Measurements from ENCODE around the gene MMP24.
"Not testable (repeated sequence)": the region's sequence is repeated elsewhere in the genome, so short reads cannot be mapped to it uniquely, and the experiment has no call there.

The MMP24 gene

DNA sequence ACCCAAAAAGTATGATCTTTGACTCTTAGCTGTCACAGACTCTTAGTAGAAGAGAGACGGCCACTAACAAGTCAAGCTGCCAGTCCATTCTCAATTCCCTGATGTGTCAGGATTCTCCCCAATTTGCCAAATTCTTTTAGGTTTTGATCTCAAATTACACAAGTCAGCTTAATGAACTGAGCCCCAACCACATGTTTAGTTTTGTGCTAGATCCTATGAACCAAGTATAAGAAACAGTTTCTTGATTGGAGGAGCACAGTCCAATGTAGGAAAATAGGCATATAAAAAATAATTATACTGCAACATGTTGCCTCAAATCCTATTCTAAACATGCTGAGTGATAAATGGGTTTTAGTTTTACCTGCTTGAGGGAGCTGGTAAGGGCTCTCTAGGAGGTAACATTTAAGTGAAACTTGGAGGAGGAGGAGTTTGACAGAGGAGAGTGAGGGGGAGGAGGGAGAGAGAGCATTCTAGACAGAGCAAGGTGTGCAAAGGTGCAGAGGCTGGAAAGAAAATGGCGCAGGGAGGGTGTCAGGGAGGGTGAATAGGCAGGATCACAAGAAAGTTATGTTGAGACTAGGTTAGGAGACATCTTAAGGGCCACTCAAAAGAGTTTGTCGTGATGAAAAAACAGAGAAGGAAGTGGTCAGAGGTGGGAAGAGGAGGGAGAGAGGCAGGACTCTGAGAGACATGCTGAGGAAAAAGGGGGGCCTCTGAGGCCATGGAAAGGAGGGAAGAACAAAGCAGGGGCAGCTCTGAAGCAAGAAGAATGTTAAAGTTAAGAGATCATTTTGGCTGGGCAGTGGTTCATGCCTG lies 88.5 kb downstream of the MMP24 start:
- Histone ChIP-seq H3K4me3 (ENCODE audit: insufficient read depth, low read depth, low read length) (no peak overlapping the region), H3K9me3 (ENCODE audit: control insufficient read depth, low read length) (no peaks in the 10 kb centered on the region), H3K36me3 (ENCODE audit: control insufficient read depth, insufficient read depth, low read length) (no peaks in the 10 kb centered on the region), H3K27ac (ENCODE audit: insufficient read depth, low read depth, low read length, poor library complexity, severe bottlenecking) (no peak overlapping the region), H3K4me1 (ENCODE audit: control insufficient read depth, insufficient read depth, low read length) (no peaks in the 10 kb centered on the region), H3K27me3 (ENCODE audit: control insufficient read depth, insufficient read depth, low read length, poor library complexity, severe bottlenecking) (no peaks in the 10 kb centered on the region)
- WGBS, 2 experiments: 81 to 85% methylated on average over 3 of the region's 3 CpGs

DNA sequence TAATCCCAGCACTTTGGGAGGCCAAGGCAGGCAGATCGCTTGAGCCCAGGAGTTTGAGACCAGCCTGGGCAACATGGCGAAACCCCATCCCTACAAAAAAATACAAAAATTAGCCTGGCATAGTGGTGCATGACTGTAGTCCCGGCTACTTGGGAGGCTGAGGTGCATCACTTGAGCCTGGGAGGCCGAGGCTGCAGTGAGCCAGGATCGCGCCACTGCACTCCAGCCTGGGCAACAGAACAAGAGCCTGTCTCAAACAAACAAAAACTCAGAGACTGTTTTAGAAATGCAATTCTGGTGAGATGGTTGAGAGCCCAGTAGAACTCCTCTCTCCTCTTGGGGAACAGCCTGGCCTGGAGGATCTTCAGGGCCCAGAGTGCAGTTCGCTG lies 89.1 kb downstream of the MMP24 start:
- H3K4me1 ChIP-seq (ENCODE audit: control insufficient read depth, insufficient read depth, low read length); H3K27me3 ChIP-seq (ENCODE audit: control insufficient read depth, insufficient read depth, low read length, poor library complexity, severe bottlenecking); H3K9me3 ChIP-seq (ENCODE audit: control insufficient read depth, low read length); H3K27ac ChIP-seq (ENCODE audit: insufficient read depth, low read depth, low read length, poor library complexity, severe bottlenecking); H3K4me3 ChIP-seq (ENCODE audit: insufficient read depth, low read depth, low read length); H3K36me3 ChIP-seq (ENCODE audit: control insufficient read depth, insufficient read depth, low read length): not testable (repeated sequence)
- WGBS, 2 experiments: 91% methylated on average over 7 of the region's 7 CpGs

GRCh38 chr20:35316086-35316485 lies 89.6 kb downstream of the MMP24 start:
- Histone ChIP-seq H3K9me3 (ENCODE audit: control insufficient read depth, low read length) (no peaks in the 10 kb centered on the region), H3K36me3 (ENCODE audit: control insufficient read depth, insufficient read depth, low read length) (no peaks in the 10 kb centered on the region), H3K4me3 (ENCODE audit: insufficient read depth, low read depth, low read length) (no peak overlapping the region), H3K27ac (ENCODE audit: insufficient read depth, low read depth, low read length, poor library complexity, severe bottlenecking) (no peak overlapping the region), H3K27me3 (ENCODE audit: control insufficient read depth, insufficient read depth, low read length, poor library complexity, severe bottlenecking) (no peaks in the 10 kb centered on the region), H3K4me1 (ENCODE audit: control insufficient read depth, insufficient read depth, low read length) (no peaks in the 10 kb centered on the region)
- 92 to 100% methylated on average over 2 of the region's 2 CpGs for WGBS, 2 experiments

GRCh38 chr20:35317416-35318210 lies 91.1 kb downstream of the MMP24 start:
- Histone ChIP-seq H3K4me3 (ENCODE audit: insufficient read depth, low read depth, low read length) (no peak overlapping the region), H3K27me3 (ENCODE audit: control insufficient read depth, insufficient read depth, low read length, poor library complexity, severe bottlenecking) (no peaks in the 10 kb centered on the region), H3K27ac (ENCODE audit: insufficient read depth, low read depth, low read length, poor library complexity, severe bottlenecking) (no peak overlapping the region), H3K36me3 (ENCODE audit: control insufficient read depth, insufficient read depth, low read length) (no peaks in the 10 kb centered on the region), H3K9me3 (ENCODE audit: control insufficient read depth, low read length) (no peaks in the 10 kb centered on the region), H3K4me1 (ENCODE audit: control insufficient read depth, insufficient read depth, low read length) (no peaks in the 10 kb centered on the region)
- WGBS, 2 experiments: 92 to 96% methylated on average over 5 of the region's 5 CpGs

DNA sequence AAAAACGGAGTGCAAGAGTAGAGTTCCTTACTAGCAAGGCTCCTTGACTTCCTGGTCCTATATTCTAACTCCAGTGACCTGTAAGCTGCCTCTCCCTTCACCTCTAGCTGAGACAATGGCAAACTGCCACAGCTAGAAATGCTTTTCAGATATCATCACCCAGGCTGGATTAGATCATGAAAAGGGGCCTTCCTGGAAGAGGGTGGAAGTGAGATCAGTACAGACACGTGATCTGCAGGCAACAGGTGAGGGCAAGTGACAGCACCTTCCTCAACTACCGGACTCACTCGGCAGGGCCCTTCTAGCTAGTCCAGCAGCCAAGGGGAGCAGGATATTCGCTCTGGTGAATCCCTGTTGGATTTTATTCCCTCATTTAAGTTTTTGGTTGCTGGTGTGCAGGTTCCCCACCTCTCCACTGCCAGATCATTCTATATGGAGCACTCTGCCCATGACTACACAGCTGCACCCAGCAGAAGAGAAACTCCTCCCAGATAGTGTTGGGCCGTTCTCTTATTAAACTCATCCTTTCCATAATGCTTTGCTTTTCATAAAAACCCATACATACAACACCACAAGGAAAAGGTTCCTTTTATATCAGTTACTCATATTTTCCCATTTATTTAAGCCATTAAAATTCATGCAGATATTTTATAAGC lies 92.1 kb downstream of the MMP24 start:
- H3K36me3 ChIP-seq (ENCODE audit: control insufficient read depth, insufficient read depth, low read length): no peaks in the 10 kb centered on the region
- no peaks in the 10 kb centered on the region for H3K4me1 ChIP-seq (ENCODE audit: control insufficient read depth, insufficient read depth, low read length)
- 90 to 93% methylated on average over 6 of the region's 6 CpGs for WGBS, 2 experiments
- H3K27me3 ChIP-seq (ENCODE audit: control insufficient read depth, insufficient read depth, low read length, poor library complexity, severe bottlenecking): no peaks in the 10 kb centered on the region
- no peak overlapping the region for H3K4me3 ChIP-seq (ENCODE audit: insufficient read depth, low read depth, low read length)
- H3K27ac ChIP-seq (ENCODE audit: insufficient read depth, low read depth, low read length, poor library complexity, severe bottlenecking): no peak overlapping the region
- no peaks in the 10 kb centered on the region for H3K9me3 ChIP-seq (ENCODE audit: control insufficient read depth, low read length)

DNA sequence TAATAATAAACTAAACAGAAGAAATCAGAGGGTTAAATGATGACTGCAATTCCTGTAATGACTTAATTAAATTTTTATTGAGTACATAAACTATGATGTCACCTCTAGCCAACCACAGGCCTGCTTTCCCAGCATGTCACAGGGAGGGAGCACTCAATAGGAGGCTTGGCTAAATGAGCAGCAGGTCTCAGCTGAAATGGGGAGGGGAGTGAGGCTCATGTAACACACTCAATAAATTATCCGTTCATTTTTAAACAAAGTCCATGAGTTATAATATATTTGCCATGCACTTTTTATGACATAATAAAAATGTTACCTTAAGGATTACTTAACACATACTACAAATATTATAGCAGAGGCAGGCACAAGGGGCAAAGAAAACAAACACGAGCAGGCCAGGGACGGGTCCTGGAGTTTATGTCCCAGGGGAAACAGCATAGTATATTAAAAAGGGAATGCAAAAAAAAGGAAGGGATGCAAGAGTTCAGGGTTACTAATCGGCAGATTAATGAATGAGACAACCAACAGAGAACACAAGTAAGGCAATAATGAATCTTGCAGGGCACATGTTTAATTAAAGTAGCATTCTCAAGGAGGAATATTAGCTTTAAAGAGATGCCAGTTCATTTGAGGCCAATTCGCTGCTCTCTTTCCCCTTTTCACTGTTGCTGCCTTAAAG lies 92.8 kb downstream of the MMP24 start:
- no peaks in the 10 kb centered on the region for H3K9me3 ChIP-seq (ENCODE audit: control insufficient read depth, low read length)
- H3K27me3 ChIP-seq (ENCODE audit: control insufficient read depth, insufficient read depth, low read length, poor library complexity, severe bottlenecking): no peaks in the 10 kb centered on the region
- H3K4me1 ChIP-seq (ENCODE audit: control insufficient read depth, insufficient read depth, low read length): no peaks in the 10 kb centered on the region
- no peak overlapping the region for H3K27ac ChIP-seq (ENCODE audit: insufficient read depth, low read depth, low read length, poor library complexity, severe bottlenecking)
- WGBS, 2 experiments: 89 to 90% methylated on average over 4 of the region's 5 CpGs
- H3K36me3 ChIP-seq (ENCODE audit: control insufficient read depth, insufficient read depth, low read length): no peaks in the 10 kb centered on the region
- H3K4me3 ChIP-seq (ENCODE audit: insufficient read depth, low read depth, low read length): no peak overlapping the region

GRCh38 chr20:35319871-35320197 lies 93.3 kb downstream of the MMP24 start:
- Histone ChIP-seq H3K4me3 (ENCODE audit: insufficient read depth, low read depth, low read length) (no peak overlapping the region), H3K4me1 (ENCODE audit: control insufficient read depth, insufficient read depth, low read length) (no peaks in the 10 kb centered on the region), H3K27ac (ENCODE audit: insufficient read depth, low read depth, low read length, poor library complexity, severe bottlenecking) (no peak overlapping the region), H3K36me3 (ENCODE audit: control insufficient read depth, insufficient read depth, low read length) (no peaks in the 10 kb centered on the region), H3K9me3 (ENCODE audit: control insufficient read depth, low read length) (no peaks in the 10 kb centered on the region), H3K27me3 (ENCODE audit: control insufficient read depth, insufficient read depth, low read length, poor library complexity, severe bottlenecking) (no peaks in the 10 kb centered on the region)

- Histone ChIP-seq H3K4me3 (ENCODE audit: insufficient read depth, low read depth, low read length) (no peak overlapping the region), H3K27ac (ENCODE audit: insufficient read depth, low read depth, low read length, poor library complexity, severe bottlenecking) (no peak overlapping the region)
- WGBS, 2 experiments: 91 to 93% methylated on average over 3 of the region's 3 CpGs
Measured at GRCh38 chr20:35320396-35321126, 94.1 kb downstream of the MMP24 start.

DNA sequence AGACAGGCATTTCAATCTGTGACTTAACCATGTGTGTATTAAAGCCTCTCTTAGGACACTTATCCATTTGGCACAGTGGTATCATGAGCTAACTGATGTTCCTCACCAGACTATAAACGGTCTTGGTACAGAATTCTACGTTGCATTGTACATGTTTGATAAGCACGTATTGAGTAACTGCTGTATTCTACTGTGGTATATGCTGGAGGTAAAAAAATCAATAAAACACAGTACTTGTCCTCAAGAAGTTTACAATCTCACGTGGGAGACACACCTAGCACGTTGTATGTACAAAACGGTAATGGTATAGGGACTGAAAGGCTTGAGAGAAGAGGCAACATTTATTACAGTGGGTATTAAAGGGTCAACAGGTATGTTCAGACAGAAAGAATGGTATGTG lies 98.9 kb downstream of the MMP24 start:
- no peak overlapping the region for H3K27ac ChIP-seq (ENCODE audit: insufficient read depth, low read depth, low read length, poor library complexity, severe bottlenecking)
- H3K4me3 ChIP-seq (ENCODE audit: insufficient read depth, low read depth, low read length): no peak overlapping the region
- peaks cover 2% of the 10 kb centered on the region for H3K4me1 ChIP-seq (ENCODE audit: control insufficient read depth, insufficient read depth, low read length)
- H3K9me3 ChIP-seq (ENCODE audit: control insufficient read depth, low read length): no peaks in the 10 kb centered on the region
- no peaks in the 10 kb centered on the region for H3K27me3 ChIP-seq (ENCODE audit: control insufficient read depth, insufficient read depth, low read length, poor library complexity, severe bottlenecking)
- H3K36me3 ChIP-seq (ENCODE audit: control insufficient read depth, insufficient read depth, low read length): no peaks in the 10 kb centered on the region
- WGBS, 2 experiments: 95% methylated on average over 6 of the region's 6 CpGs

More at GRCh38 chr20:35320396-35321126, 94.1 kb downstream of the MMP24 start:
- Histone ChIP-seq H3K27me3 (ENCODE audit: control insufficient read depth, insufficient read depth, low read length, poor library complexity, severe bottlenecking) (no peaks in the 10 kb centered on the region), H3K4me1 (ENCODE audit: control insufficient read depth, insufficient read depth, low read length) (no peaks in the 10 kb centered on the region), H3K36me3 (ENCODE audit: control insufficient read depth, insufficient read depth, low read length) (no peaks in the 10 kb centered on the region), H3K9me3 (ENCODE audit: control insufficient read depth, low read length) (no peaks in the 10 kb centered on the region)

Measured in ectodermal cell (in vitro differentiated cells).